T1000 (cell line): Measurements from ENCODE around the gene FAM83B.
A peak's percentile ranks its signal among the peaks of the same experiment; 100 is the strongest.
"Not testable (repeated sequence)": the region's sequence is repeated elsewhere in the genome, so short reads cannot be mapped to it uniquely, and the experiment has no call there.

Experiments
- DNase-seq: peaks from one replicate; lab custom pipeline; 2025; ENCODE audit warnings: mixed read lengths; lab: John Stamatoyannopoulos, UW

Gene FAM83B, protein sequence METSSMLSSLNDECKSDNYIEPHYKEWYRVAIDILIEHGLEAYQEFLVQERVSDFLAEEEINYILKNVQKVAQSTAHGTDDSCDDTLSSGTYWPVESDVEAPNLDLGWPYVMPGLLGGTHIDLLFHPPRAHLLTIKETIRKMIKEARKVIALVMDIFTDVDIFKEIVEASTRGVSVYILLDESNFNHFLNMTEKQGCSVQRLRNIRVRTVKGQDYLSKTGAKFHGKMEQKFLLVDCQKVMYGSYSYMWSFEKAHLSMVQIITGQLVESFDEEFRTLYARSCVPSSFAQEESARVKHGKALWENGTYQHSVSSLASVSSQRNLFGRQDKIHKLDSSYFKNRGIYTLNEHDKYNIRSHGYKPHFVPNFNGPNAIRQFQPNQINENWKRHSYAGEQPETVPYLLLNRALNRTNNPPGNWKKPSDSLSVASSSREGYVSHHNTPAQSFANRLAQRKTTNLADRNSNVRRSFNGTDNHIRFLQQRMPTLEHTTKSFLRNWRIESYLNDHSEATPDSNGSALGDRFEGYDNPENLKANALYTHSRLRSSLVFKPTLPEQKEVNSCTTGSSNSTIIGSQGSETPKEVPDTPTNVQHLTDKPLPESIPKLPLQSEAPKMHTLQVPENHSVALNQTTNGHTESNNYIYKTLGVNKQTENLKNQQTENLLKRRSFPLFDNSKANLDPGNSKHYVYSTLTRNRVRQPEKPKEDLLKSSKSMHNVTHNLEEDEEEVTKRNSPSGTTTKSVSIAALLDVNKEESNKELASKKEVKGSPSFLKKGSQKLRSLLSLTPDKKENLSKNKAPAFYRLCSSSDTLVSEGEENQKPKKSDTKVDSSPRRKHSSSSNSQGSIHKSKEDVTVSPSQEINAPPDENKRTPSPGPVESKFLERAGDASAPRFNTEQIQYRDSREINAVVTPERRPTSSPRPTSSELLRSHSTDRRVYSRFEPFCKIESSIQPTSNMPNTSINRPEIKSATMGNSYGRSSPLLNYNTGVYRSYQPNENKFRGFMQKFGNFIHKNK

GRCh38 chr6:54846243-54846856, at the start of gene FAM83B:
TSS of gene FAM83B (plus strand) at chr6:54846771. CDS start at chr6:54870247, 23,476 bp downstream.
- no peak for DNase-seq

DNA sequence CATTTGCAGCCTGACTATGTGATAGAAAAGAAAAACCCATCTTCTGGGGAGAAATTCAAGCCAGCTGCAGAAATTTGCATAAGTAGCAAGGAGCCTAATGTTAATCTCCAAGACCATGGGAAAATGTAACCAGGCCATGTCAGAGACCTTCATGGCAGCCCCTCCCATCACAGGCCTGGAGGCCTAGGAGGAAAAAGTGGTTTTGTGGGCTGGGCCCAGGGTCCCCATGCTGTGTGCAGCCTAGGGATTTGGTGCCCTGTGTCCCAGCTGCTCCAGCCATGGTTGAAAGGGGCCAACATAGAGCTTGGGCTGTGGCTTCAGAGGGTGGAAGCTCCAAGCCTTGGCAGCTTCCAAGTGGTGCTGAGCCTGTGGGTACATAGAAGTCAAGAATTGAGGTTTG, 49.7 kb upstream of the FAM83B start:
- DNase-seq = not testable (repeated sequence)

DNA sequence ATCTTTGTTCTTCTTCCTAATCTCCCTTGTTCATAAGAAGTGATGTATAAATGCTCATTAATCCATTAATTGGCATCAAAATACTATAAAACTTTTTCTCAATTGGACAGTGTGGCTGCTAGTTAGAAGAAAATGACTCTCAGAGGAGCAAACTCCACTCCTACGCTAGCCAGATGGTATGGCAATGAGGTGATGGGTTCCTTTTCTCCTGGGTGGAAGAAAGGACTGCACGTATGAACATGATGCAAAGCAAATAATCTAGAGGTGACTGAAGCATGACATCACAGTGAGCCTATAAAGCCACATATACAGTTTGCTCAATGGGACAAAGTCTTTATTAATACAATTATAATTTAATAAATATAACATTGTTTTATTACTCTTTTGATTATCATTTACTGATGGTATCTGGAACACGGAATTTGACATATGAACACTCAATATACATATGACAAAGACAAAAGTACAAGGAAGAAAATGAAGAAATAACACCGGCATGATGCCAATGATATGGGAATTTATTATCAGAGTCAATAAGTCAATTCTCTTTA, 46.4 kb upstream of the FAM83B start:
- DNase-seq = no peak

DNA sequence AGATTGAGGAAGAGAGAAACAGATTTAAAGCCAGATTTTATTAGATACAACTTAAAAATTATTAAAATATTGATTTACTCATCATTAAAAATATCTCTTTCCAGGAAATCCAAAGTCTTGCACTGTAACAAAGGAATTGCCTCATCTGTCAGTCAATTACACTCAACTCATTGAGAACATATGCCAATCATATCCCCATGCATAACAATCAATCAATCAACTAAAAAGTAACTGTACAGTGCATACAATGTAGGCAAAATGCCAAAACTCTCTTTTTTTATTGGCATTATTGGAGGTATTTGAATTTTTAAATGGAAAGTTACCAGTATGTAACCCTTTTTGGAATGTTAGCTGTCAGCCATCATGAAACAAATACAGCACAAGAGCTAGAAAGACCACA, 45.3 kb upstream of the FAM83B start:
- no peak for DNase-seq

- DNase-seq = no peak
These were observed 44.9 kb upstream of the FAM83B start for GRCh38 chr6:54801669-54802068.

- no peak for DNase-seq
These were observed 43.6 kb upstream of the FAM83B start for GRCh38 chr6:54802775-54803634.

- no peak for DNase-seq
These were observed 41.5 kb upstream of the FAM83B start for GRCh38 chr6:54805077-54805476.

DNA sequence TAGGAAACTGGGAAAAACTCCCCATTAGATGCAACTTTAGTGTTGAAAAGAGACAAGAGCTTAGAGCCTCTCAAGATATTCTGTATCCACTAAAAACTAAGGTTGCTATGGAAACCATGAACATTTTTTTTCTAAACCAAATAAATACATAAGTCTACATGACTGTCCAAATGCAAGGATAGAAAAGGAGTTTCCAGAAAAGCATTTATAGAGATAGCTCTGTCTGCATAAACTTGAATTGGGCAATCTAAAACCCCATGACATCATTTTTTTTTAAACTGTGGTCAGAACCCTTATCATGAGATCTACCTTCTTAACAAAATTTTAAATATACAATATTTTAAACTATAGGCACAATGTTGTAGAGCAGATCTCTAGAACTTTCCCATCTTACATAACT, 36.4 kb upstream of the FAM83B start:
- DNase-seq = no peak

DNA sequence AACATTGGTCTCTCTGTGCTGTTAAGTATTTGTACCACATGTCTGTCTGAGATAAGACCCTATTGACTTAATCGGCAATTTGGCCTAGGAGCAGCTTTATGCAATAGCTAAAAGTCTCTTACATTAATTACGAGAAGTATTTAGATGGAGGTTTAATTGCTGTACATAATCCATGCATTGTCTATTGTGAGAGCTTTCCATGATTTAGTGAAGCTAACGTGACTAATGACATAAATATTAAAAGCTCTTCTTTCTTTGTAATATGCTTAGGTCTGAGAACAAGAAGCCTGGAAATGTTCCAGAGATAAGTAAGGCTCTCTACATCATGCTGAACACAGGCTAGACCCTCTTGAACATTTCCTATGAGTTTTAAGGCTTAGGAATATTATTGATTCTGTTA, 32.7 kb upstream of the FAM83B start:
- no peak for DNase-seq

DNA sequence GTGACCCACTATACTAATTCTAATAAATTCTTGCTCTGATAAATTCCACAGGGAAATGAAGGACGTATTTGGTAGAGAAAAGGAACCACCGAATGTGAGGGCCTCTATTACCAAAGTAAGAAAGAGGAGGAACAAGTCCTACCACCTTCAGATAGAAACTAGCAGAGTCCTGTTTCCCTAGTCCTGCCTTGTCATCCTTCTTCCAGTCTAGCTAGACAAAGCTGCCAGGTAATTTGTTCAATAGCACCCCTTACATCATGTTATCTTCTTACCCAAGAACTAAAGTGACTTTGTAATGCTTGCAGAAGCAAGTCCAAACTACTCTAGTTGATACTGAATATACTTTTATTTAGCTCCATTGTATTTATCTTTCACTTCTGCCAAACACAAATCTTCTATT, 29.3 kb upstream of the FAM83B start:
- no peak for DNase-seq

- DNase-seq = no peak
These were observed 28.7 kb upstream of the FAM83B start for GRCh38 chr6:54817834-54818233.

- not testable (repeated sequence) for DNase-seq
These were observed 22.3 kb upstream of the FAM83B start for GRCh38 chr6:54824225-54824624.

DNA sequence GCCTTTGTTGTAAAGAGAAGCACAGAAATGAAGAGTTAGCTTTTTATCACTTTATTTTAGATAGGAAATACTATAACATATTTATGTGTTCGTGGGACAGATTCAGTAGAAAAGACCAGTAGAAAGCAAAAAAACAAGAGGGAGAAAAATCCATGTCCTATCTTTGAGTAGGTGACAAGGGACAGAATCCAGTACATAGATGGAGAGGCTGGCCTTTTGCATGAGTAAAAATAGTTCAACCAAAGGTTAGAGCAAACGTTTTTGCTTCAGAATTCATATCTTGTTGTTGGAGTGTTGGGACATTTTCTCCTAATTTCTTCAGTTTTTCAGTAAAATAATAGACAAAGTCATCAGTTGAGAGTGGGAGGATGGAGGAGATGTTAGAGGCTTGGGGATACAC, 19.6 kb upstream of the FAM83B start:
- DNase-seq = no peak

DNA sequence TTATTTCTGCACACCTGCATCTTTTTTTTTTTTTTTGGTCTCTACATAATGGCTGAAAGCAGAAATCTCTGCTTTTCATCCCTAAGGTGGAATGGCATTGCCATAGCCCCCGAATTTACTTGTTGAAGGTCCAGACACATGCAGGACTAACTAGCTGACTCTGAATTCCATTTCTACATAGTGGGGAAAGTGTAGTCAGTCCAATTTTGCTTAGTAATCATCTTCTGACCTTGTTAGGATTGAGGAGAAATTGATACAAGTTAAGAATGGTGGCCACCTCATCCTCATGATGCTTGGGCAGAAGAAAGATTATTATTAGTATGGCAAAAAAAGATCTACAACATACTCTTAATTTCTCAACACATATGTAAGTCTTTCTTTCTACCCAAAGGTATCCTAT, 16.4 kb upstream of the FAM83B start:
- no peak for DNase-seq

DNA sequence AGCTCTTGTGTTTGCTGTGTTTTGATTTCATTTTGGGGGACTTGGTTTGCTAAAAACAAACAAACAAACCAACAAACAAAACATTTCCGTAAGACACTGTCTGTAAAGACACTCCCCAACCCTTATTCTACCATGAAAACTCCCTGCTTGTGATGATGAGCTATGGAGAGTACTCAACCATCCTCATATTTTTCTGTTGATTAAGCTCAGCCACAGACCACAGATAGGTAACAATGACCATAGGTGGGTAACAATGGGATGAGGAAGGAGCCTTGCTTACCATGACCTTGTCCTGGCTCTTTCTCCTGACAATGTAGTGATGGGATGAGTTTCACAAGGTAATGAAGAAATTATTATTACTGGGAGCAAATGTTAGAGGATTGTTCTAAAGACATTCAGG, 11.4 kb upstream of the FAM83B start:
- no peak for DNase-seq

GRCh38 chr6:54846857-54847674, 495 bp downstream of the FAM83B start:
- DNase-seq = no peak

DNA sequence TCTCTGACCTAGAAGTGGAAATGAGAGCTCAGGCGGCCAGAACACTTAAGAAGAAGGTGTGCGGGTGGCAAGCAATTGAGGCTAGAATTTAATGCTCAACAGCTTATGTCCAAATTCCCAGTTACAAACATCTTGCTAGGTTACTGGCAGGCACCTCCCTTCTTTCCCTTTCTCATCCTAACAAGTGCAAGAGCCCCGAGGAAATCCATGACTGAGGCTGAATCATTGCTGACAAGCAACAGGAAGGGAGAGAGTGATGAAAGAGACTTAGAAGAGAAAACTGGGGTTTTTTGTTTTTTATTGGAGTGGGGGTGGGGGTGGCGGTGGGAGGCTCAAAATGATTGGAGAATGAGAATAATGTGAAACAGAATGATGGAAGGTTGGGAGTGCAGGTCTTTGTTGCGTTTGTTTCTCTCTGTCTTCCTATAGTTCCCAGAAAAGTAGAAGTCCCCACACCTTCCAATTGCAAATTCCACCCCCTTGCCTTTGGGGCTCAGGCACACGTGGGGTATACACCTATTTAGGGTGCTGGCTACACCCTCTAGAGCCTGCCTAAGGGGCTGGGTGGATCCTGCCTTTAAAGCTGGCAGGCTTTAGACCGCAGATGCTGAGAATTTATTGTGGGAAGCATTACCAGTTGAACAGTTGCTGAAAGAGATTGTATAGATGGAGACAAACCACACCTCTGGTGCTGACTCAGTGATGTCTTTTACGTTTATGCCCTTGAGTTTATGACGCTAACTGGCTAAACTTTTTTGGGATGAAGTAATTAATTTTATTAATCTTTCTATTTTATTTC, 1.4 kb downstream of the FAM83B start:
- peak; percentile 59 for DNase-seq

- no peak for DNase-seq
These were observed 3.5 kb downstream of the FAM83B start for GRCh38 chr6:54850114-54850513.

DNA sequence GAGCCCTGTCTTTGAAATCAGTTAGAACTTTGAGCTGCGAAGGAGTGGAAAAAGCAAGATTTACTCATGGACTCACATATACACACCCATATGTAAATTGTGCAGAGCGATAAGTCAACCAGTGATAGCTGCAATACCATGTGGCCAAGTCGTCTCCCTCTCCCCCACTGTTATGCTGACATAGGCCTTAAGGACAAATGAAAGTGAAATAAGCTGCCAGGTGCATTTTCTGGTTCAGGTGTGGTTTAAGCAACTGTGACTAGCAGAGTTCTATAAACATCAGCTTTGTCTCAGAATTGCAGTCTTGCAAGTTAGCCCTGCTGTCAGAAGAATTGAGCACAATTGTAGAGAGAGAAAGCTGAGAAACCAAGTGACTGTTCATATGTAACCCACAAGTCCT, 9.6 kb downstream of the FAM83B start:
- no peak for DNase-seq
